Upper lobe of left lung (tissue), 6 donors: Measurements from ENCODE around the gene SPAG8. TPM values are rescaled to one million over a fixed set of nuclear protein-coding genes. Genes with fewer than 3 reads are reported as not detected.

Experiments used
- ATAC-seq, 2 donors: fragments of 200-7000 bp; cut with Tn5 transposase; one replicate each; pipeline ENCODE4 v1.9.1; 2022; ENCODE audit warnings: mild to moderate bottlenecking in 2 of 2, moderate library complexity in 2 of 2; ENCODE audit not compliant: low FRiP score in 2 of 2
- DNase-seq, 2 donors: peaks; one replicate each; pipeline ENCODE4 v3.0.0-alpha.2; 2019 to 2020
- H3K27ac ChIP-seq, 4 donors: fragments of 200-600 bp; sonication (generic); one replicate each; pipeline ENCODE4 v1.5.1; 2016 to 2019
- H3K27me3 ChIP-seq, 4 donors: fragments of 200-600 bp; sonication (generic); one replicate each; pipeline ENCODE4 v1.5.1; 2017 to 2019
- H3K36me3 ChIP-seq, 4 donors: fragments of 200-600 bp; sonication (generic); one replicate each; pipeline ENCODE4 v1.5.1; 2016 to 2019
- H3K4me1 ChIP-seq, 4 donors: fragments of 200-600 bp; sonication (generic); one replicate each; pipeline ENCODE4 v1.5.1; 2018 to 2019
- H3K4me3 ChIP-seq, 4 donors: fragments of 200-600 bp; sonication (generic); one replicate each; pipeline ENCODE4 v1.5.1; 2017 to 2019; ENCODE audit warnings: mild to moderate bottlenecking in 2 of 4, moderate library complexity in 1 of 4
- H3K9me3 ChIP-seq, 4 donors: fragments of 200-600 bp; sonication (generic); one replicate each; pipeline ENCODE4 v1.5.1; 2018 to 2019
- EP300 ChIP-seq, 4 donors: sonication (generic); formaldehyde crosslinking; IDR thresholded peaks; one replicate each; pipeline ENCODE4 v1.5.1; 2017; ENCODE audit warnings: antibody characterized with exemption in 4 of 4, control low read depth in 2 of 4
- POLR2A ChIP-seq, 4 donors: fragments of 450-650 bp; IDR thresholded peaks; one replicate each; pipeline ENCODE4 v1.5.1; 2016 to 2017; ENCODE audit warnings: antibody characterized with exemption in 4 of 4, mild to moderate bottlenecking in 2 of 4
- POLR2AphosphoS5 ChIP-seq, 2 donors: sonication (generic); formaldehyde crosslinking; IDR thresholded peaks; one replicate each; pipeline ENCODE4 v1.5.1; 2017; ENCODE audit warnings: antibody characterized with exemption in 2 of 2
- WGBS, 2 donors: methylation state at CpG; one replicate each; pipeline ENCODE4 v1.1.5; 2017 to 2018; 5-methylcytosine and 5-hydroxymethylcytosine counted together
- total RNA-seq, 6 donors: library from RNA; depleted of rRNA in 4 of 6; stranded (reverse); fragments of >200 nt in 4 of 6; gene quantifications; one replicate each; pipeline versions ENCODE4 v1.1.0 to v1.2.1, GENCODE V29; 2016 to 2021
- TF ChIP-seq, protein P1 (sequence below), 6 experiments: fragments of 450-650 bp in 4 of 6; fragments of 200-600 bp in 2 of 6; sonication (generic) in 2 of 6; IDR thresholded peaks; one replicate each; pipeline ENCODE4 v1.5.1; 2016 to 2019; ENCODE audit warnings: antibody characterized with exemption in 6 of 6
- donor health status: DM: no; HTN: no; CAD: no; lungs with moderate emphysema.
- donor health status: DM: no; HTN: yes; CAD: no; lungs with severe emphysema.

The SPAG8 gene
- total RNA-seq, 6 donors from 2014 or later = 2.5 to 43.0 (median 13.3) TPM

DNA sequence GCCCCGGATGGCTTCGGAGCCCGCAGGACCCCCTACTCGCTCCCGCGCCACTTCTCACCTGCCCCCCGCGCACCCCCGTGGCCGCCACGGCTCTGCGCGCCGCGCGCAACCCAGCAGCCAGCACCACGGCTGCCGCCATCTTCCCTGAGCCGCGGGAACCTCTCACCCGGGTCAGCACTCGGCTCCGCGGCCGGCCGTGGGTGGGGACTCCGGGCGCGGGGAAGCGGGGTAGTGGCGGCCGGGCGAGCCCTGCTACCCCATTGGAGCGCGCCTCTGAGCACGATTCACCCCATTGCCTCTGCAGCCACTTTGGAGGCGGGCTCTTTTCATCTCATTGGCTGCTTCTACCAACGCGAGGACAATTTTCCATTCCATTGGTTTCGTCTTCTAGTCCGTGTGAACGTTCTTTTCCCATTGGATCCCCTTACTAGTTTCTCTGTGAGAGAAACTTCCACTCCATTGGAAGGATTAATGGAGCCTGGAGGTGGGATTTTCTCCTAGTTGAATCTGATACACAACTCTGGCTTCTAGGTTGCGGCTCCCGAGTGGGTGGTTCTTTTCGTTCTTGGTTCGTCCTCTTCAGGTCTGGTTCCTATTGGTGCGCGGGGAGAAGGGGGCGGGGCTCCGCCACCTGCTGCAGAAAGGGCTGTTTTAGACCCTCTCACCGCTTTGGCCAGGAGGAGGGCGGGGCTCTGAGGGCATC, 2.9 kb upstream of the SPAG8 start, which contains the start of gene HINT2:
Gene HINT2, minus strand, starts transcription at position 202 of the 703 bp plus-strand sequence. Its CDS starts 63 bp downstream, at position 139.
- WGBS, 2 donors = 0 to 1% methylated on average over 19 to 39 of the region's 52 CpGs
- Histone ChIP-seq H3K36me3 (no peaks in the 10 kb centered on the region), H3K27me3 (no peaks in the 10 kb centered on the region), H3K27ac (peak within 1 kb of the TSS; percentile 94 to 97 (median 95)), H3K4me1 (peaks cover 29 to 36% (median 34%) of the 10 kb centered on the region in 4 donors), H3K4me3 (peak within 1 kb of the TSS; percentile 75 to 88 (median 77)), H3K9me3 (no peaks in the 10 kb centered on the region)
- DNase-seq = peak; percentile 97 to 98
- ATAC-seq = peak; percentile 97
- TF ChIP-seq POLR2A (IDR thresholded peaks at IDR 0.05) (peak in 3 of 4 donors; percentile 88 to 96 (median 91)), EP300 (IDR thresholded peaks at IDR 0.05) (no peak), POLR2AphosphoS5 (IDR thresholded peaks at IDR 0.05) (peak; percentile 88 to 91)
- TF ChIP-seq, protein P1, sequence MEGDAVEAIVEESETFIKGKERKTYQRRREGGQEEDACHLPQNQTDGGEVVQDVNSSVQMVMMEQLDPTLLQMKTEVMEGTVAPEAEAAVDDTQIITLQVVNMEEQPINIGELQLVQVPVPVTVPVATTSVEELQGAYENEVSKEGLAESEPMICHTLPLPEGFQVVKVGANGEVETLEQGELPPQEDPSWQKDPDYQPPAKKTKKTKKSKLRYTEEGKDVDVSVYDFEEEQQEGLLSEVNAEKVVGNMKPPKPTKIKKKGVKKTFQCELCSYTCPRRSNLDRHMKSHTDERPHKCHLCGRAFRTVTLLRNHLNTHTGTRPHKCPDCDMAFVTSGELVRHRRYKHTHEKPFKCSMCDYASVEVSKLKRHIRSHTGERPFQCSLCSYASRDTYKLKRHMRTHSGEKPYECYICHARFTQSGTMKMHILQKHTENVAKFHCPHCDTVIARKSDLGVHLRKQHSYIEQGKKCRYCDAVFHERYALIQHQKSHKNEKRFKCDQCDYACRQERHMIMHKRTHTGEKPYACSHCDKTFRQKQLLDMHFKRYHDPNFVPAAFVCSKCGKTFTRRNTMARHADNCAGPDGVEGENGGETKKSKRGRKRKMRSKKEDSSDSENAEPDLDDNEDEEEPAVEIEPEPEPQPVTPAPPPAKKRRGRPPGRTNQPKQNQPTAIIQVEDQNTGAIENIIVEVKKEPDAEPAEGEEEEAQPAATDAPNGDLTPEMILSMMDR (IDR thresholded peaks at IDR 0.05) = no peak

DNA sequence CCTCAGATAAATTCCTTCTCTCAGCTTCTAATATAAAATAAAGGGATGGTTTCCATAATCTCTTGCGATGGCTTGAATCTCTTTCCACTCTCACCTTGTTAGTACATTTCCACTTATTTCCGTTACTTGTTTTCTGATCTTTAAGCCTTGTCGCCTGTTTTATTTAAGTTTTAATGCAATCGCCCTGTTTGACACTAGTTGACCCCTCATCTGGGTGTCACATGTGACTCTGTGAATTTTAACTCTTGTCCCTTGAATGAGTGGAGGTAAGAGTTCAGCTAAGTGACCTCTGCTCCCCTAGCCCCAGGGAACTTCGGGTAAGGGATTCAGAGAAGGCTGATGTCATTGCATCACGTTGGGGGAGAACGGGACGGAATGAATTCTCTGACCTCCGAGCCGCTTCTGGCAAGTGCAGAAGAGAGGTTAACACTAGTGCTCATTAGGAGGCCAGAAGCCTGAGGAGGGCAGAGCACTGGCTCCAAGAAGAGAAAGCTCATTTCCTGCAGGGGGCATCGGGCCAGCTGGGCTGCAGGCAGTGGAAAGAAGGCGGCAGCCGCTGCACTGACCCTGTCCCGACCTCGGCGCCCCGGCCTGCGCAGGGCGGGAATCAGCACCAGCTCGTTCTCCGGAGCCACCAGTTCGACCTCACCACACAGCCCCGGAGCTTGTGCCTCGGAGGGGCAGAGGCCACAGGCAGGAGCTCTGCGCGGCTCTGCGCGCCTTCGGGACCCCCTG, 2.2 kb upstream of the SPAG8 start:
- H3K4me1 ChIP-seq = peaks cover 29 to 36% (median 34%) of the 10 kb centered on the region in 4 donors
- H3K4me3 ChIP-seq = peak overlapping the region; percentile 75 to 88 (median 77)
- H3K27ac ChIP-seq = peak overlapping the region; percentile 94 to 97 (median 95)
- ATAC-seq (peak; percentile 32 to 63), DNase-seq (peak in 1 of 2 donors; percentile 65)
- no peaks in the 10 kb centered on the region for H3K27me3 ChIP-seq
- TF ChIP-seq, protein P1 (IDR thresholded peaks at IDR 0.05) = peak in 2 of 6 experiments; percentile 9 to 52
- TF ChIP-seq POLR2A (IDR thresholded peaks at IDR 0.05) (no peak), EP300 (IDR thresholded peaks at IDR 0.05) (no peak)
- H3K36me3 ChIP-seq = peaks cover 0 to 4% (median 1%) of the 10 kb centered on the region in 4 donors
- H3K9me3 ChIP-seq = no peaks in the 10 kb centered on the region
- 9 to 23% methylated on average over 9 to 26 of the region's 29 CpGs for WGBS, 2 donors

DNA sequence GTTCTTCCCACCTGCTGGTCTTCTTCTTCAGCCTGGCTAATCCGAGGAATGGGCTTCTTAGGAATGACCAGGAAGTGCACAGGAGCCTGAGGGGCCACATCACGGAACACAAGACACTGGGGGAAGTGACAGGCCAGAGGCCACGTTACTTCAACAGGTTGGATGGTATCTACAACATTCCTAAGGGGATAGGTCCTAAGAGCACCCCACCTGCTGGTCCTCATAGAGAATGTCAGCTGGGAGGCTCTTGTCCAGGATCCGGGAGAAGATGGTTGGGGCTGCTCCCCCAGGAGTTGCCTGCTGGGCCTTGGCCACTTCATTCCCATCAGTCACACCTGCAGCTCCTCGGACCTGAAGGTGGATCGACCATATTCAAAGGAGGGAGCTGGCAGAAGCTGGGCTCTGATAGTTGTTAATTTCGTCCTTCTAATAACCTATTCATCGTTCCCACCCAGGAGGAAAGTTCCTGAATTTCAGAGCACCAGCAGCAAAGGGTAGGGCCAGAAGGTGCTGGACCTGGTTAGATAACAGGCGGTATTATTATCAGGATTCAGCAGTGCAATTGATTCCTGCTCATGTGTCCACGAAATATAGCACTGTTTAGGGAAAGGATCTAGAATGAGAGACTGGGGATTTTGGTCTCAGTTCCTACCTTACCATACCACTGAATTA, 1.5 kb upstream of the SPAG8 start:
- 73 to 75% methylated on average over 7 to 10 of the region's 10 CpGs for WGBS, 2 donors
- H3K9me3 ChIP-seq = no peaks in the 10 kb centered on the region
- H3K4me1 ChIP-seq = peaks cover 29 to 36% (median 34%) of the 10 kb centered on the region in 4 donors
- DNase-seq (no peak), ATAC-seq (no peak)
- peak overlapping the region; percentile 94 to 97 (median 95) for H3K27ac ChIP-seq
- H3K4me3 ChIP-seq = peak overlapping the region in 1 of 4 donors; percentile 88
- no peak for TF ChIP-seq EP300 (IDR thresholded peaks at IDR 0.05)
- TF ChIP-seq, protein P1 (IDR thresholded peaks at IDR 0.05) = peak in 2 of 6 experiments; percentile 14 to 19
- H3K27me3 ChIP-seq = no peaks in the 10 kb centered on the region
- peaks cover 0 to 12% (median 6%) of the 10 kb centered on the region in 4 donors for H3K36me3 ChIP-seq

DNA sequence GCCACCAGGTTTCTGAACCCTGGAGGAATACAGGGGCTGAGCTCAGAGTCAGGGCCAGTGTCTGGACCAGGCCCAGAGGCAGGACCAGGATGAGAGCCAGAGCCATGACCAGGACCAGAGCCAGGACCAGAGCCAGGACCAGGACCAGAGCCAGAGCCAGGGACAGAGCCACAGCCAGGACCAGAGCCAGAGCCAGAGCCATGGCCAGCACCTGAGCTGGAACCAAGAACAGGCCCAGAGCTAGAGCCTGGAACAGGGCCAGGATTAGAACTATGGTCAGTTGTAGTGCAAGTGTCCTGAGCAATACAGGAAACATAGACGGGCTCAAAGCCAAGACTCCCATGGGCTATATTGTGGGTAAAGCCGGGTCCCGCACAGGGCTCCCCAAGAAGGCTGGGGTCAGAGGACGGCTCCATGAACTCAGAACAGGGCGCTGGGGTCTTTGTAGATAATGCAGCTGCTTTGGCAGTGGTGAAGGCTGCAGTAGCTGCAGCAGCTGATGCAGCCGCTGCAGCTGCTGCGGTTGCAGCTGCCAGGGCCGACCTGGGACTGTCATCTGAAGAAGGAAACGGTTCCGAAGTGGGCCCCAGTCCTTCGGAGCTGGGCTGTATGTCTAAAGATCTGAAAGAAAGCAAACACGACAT, 559 bp downstream of the SPAG8 start:
- H3K4me3 ChIP-seq = peak overlapping the region; percentile 51 to 64 (median 54)
- DNase-seq (no peak), ATAC-seq (no peak)
- peak overlapping the region in 3 of 4 donors; percentile 49 to 97 (median 71) for H3K27ac ChIP-seq
- TF ChIP-seq, protein P1 (IDR thresholded peaks at IDR 0.05) = no peak
- no peak for TF ChIP-seq POLR2A (IDR thresholded peaks at IDR 0.05)
- no peak for TF ChIP-seq POLR2AphosphoS5 (IDR thresholded peaks at IDR 0.05)
- no peak for TF ChIP-seq EP300 (IDR thresholded peaks at IDR 0.05)
- H3K27me3 ChIP-seq = no peaks in the 10 kb centered on the region
- H3K9me3 ChIP-seq = no peaks in the 10 kb centered on the region
- 6 to 16% methylated on average over 10 to 12 of the region's 12 CpGs for WGBS, 2 donors
- H3K36me3 ChIP-seq = peaks cover 0 to 32% (median 12%) of the 10 kb centered on the region in 4 donors
- peaks cover 29 to 36% (median 34%) of the 10 kb centered on the region in 4 donors for H3K4me1 ChIP-seq
